NT2/D1 (cell line): ENCODE results near the gene AGT.
"Not testable (repeated sequence)": the region's sequence is repeated elsewhere in the genome, so short reads cannot be mapped to it uniquely, and the experiment has no call there.

ENCODE experiments used
- DNase-seq: peaks from one replicate; pipeline ENCODE4 v3.0.0-alpha.2; 2011; ENCODE audit warnings: low read depth, low spot score
- H3K27me3 ChIP-seq: 2 replicates; pipeline ENCODE4 v1.6.0; 2011; ENCODE audit warnings: mild to moderate bottlenecking; ENCODE audit not compliant: insufficient read length, insufficient read depth
- H3K36me3 ChIP-seq: 2 replicates; pipeline ENCODE4 v1.6.1; 2011; ENCODE audit warnings: mild to moderate bottlenecking, low read length, mixed read lengths; ENCODE audit not compliant: insufficient read depth, insufficient read length
- H3K4me1 ChIP-seq: 2 replicates; pipeline ENCODE4 v1.5.1; 2011; ENCODE audit not compliant: insufficient read depth, insufficient read length
- H3K4me3 ChIP-seq: 2 replicates; pipeline ENCODE4 v1.5.1; 2011; ENCODE audit warnings: low read depth; ENCODE audit not compliant: insufficient read length
- H3K9ac ChIP-seq: 2 replicates; pipeline ENCODE4 v1.6.0; 2011; ENCODE audit warnings: low read depth; ENCODE audit not compliant: insufficient read length
- H3K9me3 ChIP-seq: 2 replicates; pipeline ENCODE4 v1.5.1; 2011; ENCODE audit warnings: mild to moderate bottlenecking, low read length; ENCODE audit not compliant: insufficient read depth
- SUZ12 ChIP-seq: IDR thresholded peaks from 2 replicates; pipeline ENCODE4 v1.6.1; 2011; ENCODE audit not compliant: insufficient read length, insufficient read depth; ENCODE audit errors: extremely low read depth
- YY1 ChIP-seq: IDR thresholded peaks from 2 replicates; pipeline ENCODE4 v1.6.1; 2011; ENCODE audit not compliant: insufficient read length, insufficient read depth
- ZNF274 ChIP-seq: IDR thresholded peaks from 2 replicates; pipeline ENCODE4 v1.6.1; 2011; ENCODE audit warnings: mild to moderate bottlenecking, low read depth, low read length

AGT gene

DNA sequence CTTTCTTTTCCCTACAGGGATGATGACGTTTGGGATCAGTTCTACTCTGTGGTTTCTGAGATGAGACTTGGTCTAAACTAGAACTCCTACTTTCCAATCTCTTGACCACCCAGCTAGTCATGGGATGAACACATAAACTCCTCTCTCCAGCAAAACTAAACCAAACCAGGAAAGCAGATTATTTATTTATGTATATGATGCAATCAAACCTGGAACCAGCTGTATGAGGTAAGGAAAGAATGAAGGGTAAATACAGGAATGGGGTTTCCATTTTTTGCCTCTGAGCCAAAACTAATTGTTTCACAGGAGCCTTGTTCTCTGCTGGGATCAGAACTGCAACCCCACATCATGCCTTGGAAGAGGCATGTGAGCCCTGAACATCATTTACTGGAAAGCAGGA lies 3.3 kb upstream of the AGT start:
- Histone ChIP-seq H3K9me3 (peaks cover 14% of the 10 kb centered on the region), H3K27me3 (no peaks in the 10 kb centered on the region), H3K4me1 (peaks cover 11% of the 10 kb centered on the region), H3K4me3 (no peak overlapping the region), H3K36me3 (no peaks in the 10 kb centered on the region), H3K9ac (no peak overlapping the region)
- no peak for DNase-seq
- TF ChIP-seq ZNF274 (no peak), YY1 (no peak), SUZ12 (no peak)

DNA sequence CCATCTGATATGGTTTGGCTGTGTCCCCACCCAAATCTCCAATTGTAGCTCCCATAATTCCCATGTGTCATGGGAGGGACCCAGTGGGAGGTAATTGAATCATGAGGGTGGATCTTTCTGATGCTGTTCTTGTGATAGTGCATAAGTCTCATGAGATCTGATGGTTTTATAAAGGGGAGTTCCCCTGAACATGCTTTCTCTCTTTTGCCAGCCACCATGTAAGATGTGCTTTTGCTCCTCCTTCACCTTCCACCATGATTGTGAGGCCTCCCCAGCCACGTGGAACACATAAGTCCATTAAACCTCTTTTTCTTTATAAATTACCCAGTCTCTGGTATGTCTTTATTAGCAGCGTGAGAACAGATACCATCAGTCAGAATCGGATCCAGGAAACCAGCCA lies 2.5 kb upstream of the AGT start:
- H3K27me3 ChIP-seq, H3K4me3 ChIP-seq, H3K36me3 ChIP-seq, H3K9me3 ChIP-seq, DNase-seq, H3K9ac ChIP-seq: not testable (repeated sequence)
- peaks cover 11% of the 10 kb centered on the region for H3K4me1 ChIP-seq

DNA sequence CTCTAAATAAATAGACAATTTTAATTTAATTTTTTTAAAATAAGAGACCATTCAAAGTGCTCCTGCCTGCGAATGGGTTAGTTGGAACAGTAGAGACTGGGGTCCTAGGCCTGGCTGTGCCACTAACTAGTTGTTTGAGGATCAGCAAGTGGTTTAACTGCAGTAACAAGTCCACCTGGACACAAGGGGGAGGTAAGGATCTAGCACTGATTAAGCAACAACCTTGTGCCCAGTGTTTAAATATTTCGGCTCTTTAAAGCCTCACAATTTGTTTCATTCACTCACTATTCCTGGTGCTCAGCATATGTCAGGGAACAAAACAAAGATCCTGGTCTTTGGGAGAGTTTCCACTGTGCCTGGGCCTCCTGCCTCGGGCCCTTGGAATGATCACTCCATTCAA lies 1.6 kb upstream of the AGT start:
- TF ChIP-seq ZNF274 = no peak
- no peak for TF ChIP-seq YY1
- TF ChIP-seq SUZ12 = no peak
- no peak for DNase-seq

DNA sequence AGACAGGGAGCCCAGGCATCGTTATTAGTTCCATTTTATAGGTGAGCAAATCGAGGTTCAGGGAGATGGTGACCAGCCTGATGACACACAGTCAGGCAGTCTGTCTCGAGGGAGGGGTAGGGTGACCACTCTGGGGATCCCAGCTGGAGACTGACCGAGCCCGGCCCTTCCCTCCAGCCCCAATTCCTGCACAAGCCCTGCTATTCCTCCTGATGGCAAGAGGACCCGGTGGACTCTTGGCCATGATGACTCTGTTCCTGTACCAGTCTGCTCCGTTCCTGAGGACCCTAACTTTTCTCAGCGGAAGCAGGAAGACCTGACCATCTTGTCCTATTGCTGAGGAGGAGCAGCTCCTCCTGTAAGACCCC lies 391 bp downstream of the AGT start:
- H3K9ac ChIP-seq = no peak overlapping the region

More for the DNA sequence above, 1.6 kb upstream of the AGT start:
- no peaks in the 10 kb centered on the region for H3K36me3 ChIP-seq
- peaks cover 11% of the 10 kb centered on the region for H3K4me1 ChIP-seq
- no peaks in the 10 kb centered on the region for H3K27me3 ChIP-seq
- no peak overlapping the region for H3K4me3 ChIP-seq
- H3K9ac ChIP-seq = no peak overlapping the region
- peaks cover 8% of the 10 kb centered on the region; the same call in 1 of the 2 replicates for H3K9me3 ChIP-seq

DNA sequence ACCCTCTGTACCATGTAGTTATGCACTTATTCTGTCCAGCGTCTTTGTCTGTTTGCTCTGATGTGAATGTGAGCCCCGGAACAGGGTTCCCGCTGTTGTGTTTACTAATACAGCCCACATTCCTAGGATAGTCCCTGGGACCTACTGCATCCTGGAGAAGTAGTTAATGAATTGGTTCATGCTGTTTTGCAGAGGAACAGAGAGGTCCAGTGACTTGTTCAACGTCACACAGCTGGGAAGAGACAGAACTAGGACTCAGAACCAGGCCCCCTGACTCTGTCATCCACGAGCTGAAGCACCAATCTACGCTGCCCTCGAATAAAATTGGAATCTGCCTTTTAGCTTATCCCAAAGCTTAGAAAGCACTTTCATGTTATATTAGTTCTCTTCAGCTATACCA lies 784 bp downstream of the AGT start:
- no peak for TF ChIP-seq ZNF274
- TF ChIP-seq SUZ12 = no peak
- no peak for TF ChIP-seq YY1
- Histone ChIP-seq H3K27me3 (no peaks in the 10 kb centered on the region), H3K4me3 (no peak overlapping the region), H3K9me3 (0 out of 2 replicates have a peak, but pooled peaks cover 8% of the 10 kb centered on the region), H3K4me1 (peaks cover 11% of the 10 kb centered on the region), H3K36me3 (no peaks in the 10 kb centered on the region), H3K9ac (no peak overlapping the region)
- DNase-seq = no peak

More for the DNA sequence above, 391 bp downstream of the AGT start:
- Histone ChIP-seq H3K27me3 (no peaks in the 10 kb centered on the region), H3K36me3 (no peaks in the 10 kb centered on the region), H3K4me1 (peaks cover 11% of the 10 kb centered on the region), H3K4me3 (no peak overlapping the region), H3K9me3 (0 out of 2 replicates have a peak, but pooled peaks cover 8% of the 10 kb centered on the region)
- TF ChIP-seq YY1 (no peak), SUZ12 (no peak), ZNF274 (no peak)
- no peak for DNase-seq

DNA sequence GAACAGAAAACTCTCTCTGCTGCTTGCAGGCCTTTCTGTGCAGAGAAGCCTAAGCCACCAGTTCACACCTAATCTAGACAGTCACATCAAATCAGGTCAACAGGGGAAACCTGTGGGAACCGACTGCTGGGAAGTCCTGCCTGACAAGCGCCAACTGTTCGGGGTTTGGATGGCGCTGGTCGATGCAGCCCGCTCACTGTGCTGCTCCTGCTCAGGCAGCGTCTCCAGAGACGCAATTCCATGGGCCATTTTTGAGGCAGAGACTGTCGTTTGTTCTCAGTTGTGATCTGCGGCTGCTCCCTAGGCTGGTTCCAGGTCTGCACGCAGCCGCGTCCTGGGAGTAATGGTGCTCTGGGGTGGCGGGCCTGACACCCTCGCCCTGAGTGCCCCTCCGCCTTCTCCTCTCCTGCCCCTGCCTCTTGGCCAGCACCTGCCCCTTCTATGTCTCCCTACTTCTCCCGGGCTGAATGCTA lies 1.4 kb downstream of the AGT start:
- peaks cover 11% of the 10 kb centered on the region for H3K4me1 ChIP-seq
- TF ChIP-seq SUZ12 (no peak), YY1 (no peak), ZNF274 (no peak)
- H3K4me3 ChIP-seq = no peak overlapping the region
- 0 out of 2 replicates have a peak, but pooled peaks cover 8% of the 10 kb centered on the region for H3K9me3 ChIP-seq
- H3K36me3 ChIP-seq = no peaks in the 10 kb centered on the region
- no peak for DNase-seq
- no peak overlapping the region for H3K9ac ChIP-seq
- no peaks in the 10 kb centered on the region for H3K27me3 ChIP-seq

DNA sequence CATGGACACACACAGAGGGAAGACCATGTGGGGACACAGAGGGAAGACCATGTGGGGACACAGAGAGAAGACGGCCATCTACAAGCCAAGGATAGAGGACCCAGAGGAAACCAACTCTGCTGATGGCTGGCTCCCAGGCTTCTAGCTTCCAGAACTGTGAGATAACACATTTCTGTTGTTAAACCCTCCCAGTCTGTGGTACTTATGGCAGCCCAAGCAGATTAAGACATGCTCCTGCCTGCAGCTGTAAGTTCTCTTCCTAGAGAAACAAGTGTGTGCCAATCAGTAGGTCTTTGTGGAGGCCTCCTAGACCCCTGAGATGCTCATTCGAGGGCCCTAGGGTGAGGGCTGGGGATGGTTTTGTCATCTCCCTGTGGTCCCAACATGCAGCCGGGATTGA lies 2.7 kb downstream of the AGT start:
- Histone ChIP-seq H3K9ac (no peak overlapping the region), H3K27me3 (no peaks in the 10 kb centered on the region), H3K4me1 (peaks cover 11% of the 10 kb centered on the region), H3K9me3 (0 out of 2 replicates have a peak, but pooled peaks cover 5% of the 10 kb centered on the region), H3K36me3 (no peaks in the 10 kb centered on the region), H3K4me3 (no peak overlapping the region)
- TF ChIP-seq ZNF274 (no peak), YY1 (no peak)
- DNase-seq = no peak

DNA sequence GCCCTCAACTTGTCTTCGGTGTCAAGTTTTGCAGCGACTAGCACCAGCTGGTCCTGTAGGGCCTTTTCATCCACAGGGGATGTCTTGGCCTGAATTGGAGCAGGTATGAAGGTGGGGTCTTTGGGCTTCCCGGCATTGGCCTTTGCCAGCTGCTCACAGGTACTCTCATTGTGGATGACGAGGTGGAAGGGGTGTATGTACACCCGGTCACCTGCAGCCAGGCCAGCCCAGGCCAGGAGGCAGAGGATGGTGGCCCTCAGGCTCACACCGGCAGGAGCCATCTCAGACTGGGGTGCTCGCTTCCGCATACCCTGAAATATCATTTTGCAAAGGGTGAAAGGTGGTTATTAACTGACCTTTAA lies 3.4 kb downstream of the AGT start:
- H3K4me3 ChIP-seq = no peak overlapping the region
- no peaks in the 10 kb centered on the region for H3K9me3 ChIP-seq
- TF ChIP-seq YY1 (no peak), SUZ12 (no peak), ZNF274 (no peak)
- H3K36me3 ChIP-seq = no peaks in the 10 kb centered on the region
- no peak overlapping the region for H3K9ac ChIP-seq
- DNase-seq = no peak
- no peaks in the 10 kb centered on the region for H3K27me3 ChIP-seq
- H3K4me1 ChIP-seq = peaks cover 11% of the 10 kb centered on the region
